ENCODE results near the gene PTGDR2. TPM values are rescaled to one million over a fixed set of nuclear protein-coding genes. Genes with fewer than 3 reads are reported as not detected.

PTGDR2 gene
- total and polyA plus RNA-seq, 9 of the 15 experiments (the other 6 are each of a cell fraction or from before 2014, with no cell fraction given), result 0.51 to 2.6 (median 1.6) TPM

- TF ChIP-seq, protein P1, sequence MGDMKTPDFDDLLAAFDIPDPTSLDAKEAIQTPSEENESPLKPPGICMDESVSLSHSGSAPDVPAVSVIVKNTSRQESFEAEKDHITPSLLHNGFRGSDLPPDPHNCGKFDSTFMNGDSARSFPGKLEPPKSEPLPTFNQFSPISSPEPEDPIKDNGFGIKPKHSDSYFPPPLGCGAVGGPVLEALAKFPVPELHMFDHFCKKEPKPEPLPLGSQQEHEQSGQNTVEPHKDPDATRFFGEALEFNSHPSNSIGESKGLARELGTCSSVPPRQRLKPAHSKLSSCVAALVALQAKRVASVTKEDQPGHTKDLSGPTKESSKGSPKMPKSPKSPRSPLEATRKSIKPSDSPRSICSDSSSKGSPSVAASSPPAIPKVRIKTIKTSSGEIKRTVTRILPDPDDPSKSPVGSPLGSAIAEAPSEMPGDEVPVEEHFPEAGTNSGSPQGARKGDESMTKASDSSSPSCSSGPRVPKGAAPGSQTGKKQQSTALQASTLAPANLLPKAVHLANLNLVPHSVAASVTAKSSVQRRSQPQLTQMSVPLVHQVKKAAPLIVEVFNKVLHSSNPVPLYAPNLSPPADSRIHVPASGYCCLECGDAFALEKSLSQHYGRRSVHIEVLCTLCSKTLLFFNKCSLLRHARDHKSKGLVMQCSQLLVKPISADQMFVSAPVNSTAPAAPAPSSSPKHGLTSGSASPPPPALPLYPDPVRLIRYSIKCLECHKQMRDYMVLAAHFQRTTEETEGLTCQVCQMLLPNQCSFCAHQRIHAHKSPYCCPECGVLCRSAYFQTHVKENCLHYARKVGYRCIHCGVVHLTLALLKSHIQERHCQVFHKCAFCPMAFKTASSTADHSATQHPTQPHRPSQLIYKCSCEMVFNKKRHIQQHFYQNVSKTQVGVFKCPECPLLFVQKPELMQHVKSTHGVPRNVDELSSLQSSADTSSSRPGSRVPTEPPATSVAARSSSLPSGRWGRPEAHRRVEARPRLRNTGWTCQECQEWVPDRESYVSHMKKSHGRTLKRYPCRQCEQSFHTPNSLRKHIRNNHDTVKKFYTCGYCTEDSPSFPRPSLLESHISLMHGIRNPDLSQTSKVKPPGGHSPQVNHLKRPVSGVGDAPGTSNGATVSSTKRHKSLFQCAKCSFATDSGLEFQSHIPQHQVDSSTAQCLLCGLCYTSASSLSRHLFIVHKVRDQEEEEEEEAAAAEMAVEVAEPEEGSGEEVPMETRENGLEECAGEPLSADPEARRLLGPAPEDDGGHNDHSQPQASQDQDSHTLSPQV (IDR thresholded peaks at IDR 0.05), result 0 out of 2 replicates have a peak, but pooled peaks have one; percentile 53
- TF ChIP-seq FOXJ3 (CRISPR knock-in tag; IDR thresholded peaks at IDR 0.05) (no peak), RAD21 (CRISPR knock-in tag; conservative IDR thresholded peaks at IDR 0.05 in 1 of 2, IDR thresholded peaks at IDR 0.05 in 1 of 2) (peak; percentile 8 to 23; a peak in 1 of 4 replicates), NELFE (IDR thresholded peaks at IDR 0.05; ENCODE audit: insufficient read depth, insufficient read length) (no peak), YBX1 (IDR thresholded peaks at IDR 0.05) (no peak), NFIC (IDR thresholded peaks at IDR 0.05) (peak; percentile 20; the same call in 1 of the 2 replicates), ZNF140 (CRISPR knock-in tag; IDR thresholded peaks at IDR 0.05) (no peak), ZC3H8 (IDR thresholded peaks at IDR 0.05) (no peak), ZNF263 (CRISPR knock-in tag; IDR thresholded peaks at IDR 0.05; ENCODE audit: borderline replicate concordance) (peak; percentile 88), MECOM (CRISPR knock-in tag; IDR thresholded peaks at IDR 0.05) (no peak), TAF9B (IDR thresholded peaks at IDR 0.05; ENCODE audit: partially characterized antibody) (peak; percentile 67), CBFA2T2 (conservative IDR thresholded peaks at IDR 0.05) (peak; percentile 56)
- TF ChIP-seq, protein P2, sequence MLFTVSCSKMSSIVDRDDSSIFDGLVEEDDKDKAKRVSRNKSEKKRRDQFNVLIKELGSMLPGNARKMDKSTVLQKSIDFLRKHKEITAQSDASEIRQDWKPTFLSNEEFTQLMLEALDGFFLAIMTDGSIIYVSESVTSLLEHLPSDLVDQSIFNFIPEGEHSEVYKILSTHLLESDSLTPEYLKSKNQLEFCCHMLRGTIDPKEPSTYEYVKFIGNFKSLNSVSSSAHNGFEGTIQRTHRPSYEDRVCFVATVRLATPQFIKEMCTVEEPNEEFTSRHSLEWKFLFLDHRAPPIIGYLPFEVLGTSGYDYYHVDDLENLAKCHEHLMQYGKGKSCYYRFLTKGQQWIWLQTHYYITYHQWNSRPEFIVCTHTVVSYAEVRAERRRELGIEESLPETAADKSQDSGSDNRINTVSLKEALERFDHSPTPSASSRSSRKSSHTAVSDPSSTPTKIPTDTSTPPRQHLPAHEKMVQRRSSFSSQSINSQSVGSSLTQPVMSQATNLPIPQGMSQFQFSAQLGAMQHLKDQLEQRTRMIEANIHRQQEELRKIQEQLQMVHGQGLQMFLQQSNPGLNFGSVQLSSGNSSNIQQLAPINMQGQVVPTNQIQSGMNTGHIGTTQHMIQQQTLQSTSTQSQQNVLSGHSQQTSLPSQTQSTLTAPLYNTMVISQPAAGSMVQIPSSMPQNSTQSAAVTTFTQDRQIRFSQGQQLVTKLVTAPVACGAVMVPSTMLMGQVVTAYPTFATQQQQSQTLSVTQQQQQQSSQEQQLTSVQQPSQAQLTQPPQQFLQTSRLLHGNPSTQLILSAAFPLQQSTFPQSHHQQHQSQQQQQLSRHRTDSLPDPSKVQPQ (CRISPR knock-in tag; IDR thresholded peaks at IDR 0.05; ENCODE audit: borderline replicate concordance), result no peak
- TF ChIP-seq, protein P3, sequence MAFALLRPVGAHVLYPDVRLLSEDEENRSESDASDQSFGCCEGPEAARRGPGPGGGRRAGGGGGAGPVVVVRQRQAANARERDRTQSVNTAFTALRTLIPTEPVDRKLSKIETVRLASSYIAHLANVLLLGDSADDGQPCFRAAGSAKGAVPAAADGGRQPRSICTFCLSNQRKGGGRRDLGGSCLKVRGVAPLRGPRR (CRISPR knock-in tag; IDR thresholded peaks at IDR 0.05), result no peak
Observed at GRCh38 chr11:60848714-60849151, 7.0 kb downstream of the PTGDR2 start (continued).

All from K562 (cell line).